Measurements from ENCODE around the gene ABCE1.
A peak's percentile ranks its signal among the peaks of the same experiment; 100 is the strongest.

The ABCE1 gene

GRCh38 chr4:145097821-145098674, at the start of gene ABCE1, which contains the start of gene ANAPC10:
Gene ABCE1, plus strand, starts transcription at chr4:145098311. Its CDS starts 6,102 bp downstream, at chr4:145104413.
Gene ANAPC10, minus strand, starts transcription at chr4:145098196. Its CDS starts 2,097 bp downstream, at chr4:145096099.
- ATAC-seq (peak; percentile 93), DNase-seq (peak; percentile 96)

- DNase-seq (no peak), ATAC-seq (no peak)
These were observed 49.3 kb upstream of the ABCE1 start for GRCh38 chr4:145048817-145049216.

- no peak for ATAC-seq
These were observed 48.9 kb upstream of the ABCE1 start for GRCh38 chr4:145049241-145049640.

GRCh38 chr4:145055533-145056257, 42.4 kb upstream of the ABCE1 start:
- DNase-seq (no peak), ATAC-seq (peak; percentile 68)

More at GRCh38 chr4:145049241-145049640, 48.9 kb upstream of the ABCE1 start:
- DNase-seq, result no peak

- ATAC-seq (peak; percentile 65), DNase-seq (no peak)
These were observed 41.6 kb upstream of the ABCE1 start for GRCh38 chr4:145056325-145057130.

GRCh38 chr4:145058256-145058655, 39.9 kb upstream of the ABCE1 start:
- DNase-seq (no peak), ATAC-seq (no peak)

- no peak for ATAC-seq
- DNase-seq, result no peak
These were observed 36.7 kb upstream of the ABCE1 start for GRCh38 chr4:145061318-145061920.

- ATAC-seq (no peak), DNase-seq (no peak)
These were observed 32.0 kb upstream of the ABCE1 start for GRCh38 chr4:145066063-145066501.

- DNase-seq (no peak), ATAC-seq (no peak)
These were observed 28.8 kb upstream of the ABCE1 start for GRCh38 chr4:145069361-145069760.

GRCh38 chr4:145071560-145071959, 26.6 kb upstream of the ABCE1 start:
- no peak for ATAC-seq
- DNase-seq, result no peak

GRCh38 chr4:145075742-145076468, 22.2 kb upstream of the ABCE1 start:
- ATAC-seq, result peak; percentile 86
- no peak for DNase-seq

- ATAC-seq (no peak), DNase-seq (no peak)
These were observed 21.6 kb upstream of the ABCE1 start for GRCh38 chr4:145076469-145076855.

- DNase-seq, result no peak
- ATAC-seq, result no peak
These were observed 16.4 kb upstream of the ABCE1 start for GRCh38 chr4:145081756-145082155.

- no peak for DNase-seq
- peak; percentile 32 for ATAC-seq
These were observed 14.1 kb upstream of the ABCE1 start for GRCh38 chr4:145083891-145084605.

GRCh38 chr4:145090380-145090779, 7.7 kb upstream of the ABCE1 start:
- ATAC-seq, result no peak
- no peak for DNase-seq

- ATAC-seq, result no peak
These were observed 4.5 kb upstream of the ABCE1 start for GRCh38 chr4:145093638-145094037.

GRCh38 chr4:145097331-145097820, 735 bp upstream of the ABCE1 start:
- no peak for ATAC-seq

More at GRCh38 chr4:145093638-145094037, 4.5 kb upstream of the ABCE1 start:
- no peak for DNase-seq

GRCh38 chr4:145098675-145099037, 545 bp downstream of the ABCE1 start:
- DNase-seq, result peak; percentile 46
- peak; percentile 38 for ATAC-seq

More at GRCh38 chr4:145097331-145097820, 735 bp upstream of the ABCE1 start:
- no peak for DNase-seq

- ATAC-seq, result no peak
- no peak for DNase-seq
These were observed 1.5 kb downstream of the ABCE1 start for GRCh38 chr4:145099653-145100052.

- no peak for ATAC-seq
- no peak for DNase-seq
These were observed 3.0 kb downstream of the ABCE1 start for GRCh38 chr4:145101091-145101490.

All from stimulated activated naive CD8-positive, alpha-beta T cell treated with anti-CD3 and anti-CD28 coated beads, Interleukin-15, Interleukin-2, amounts not matched to agents 100 U/mL and 50 U/mL, for 24 hours (primary cell).